CD4-positive, alpha-beta T cell treated with Interleukin-17A for 1 hour (primary cell): ENCODE data around the gene BAZ1A.
"Not testable (repeated sequence)": the region's sequence is repeated elsewhere in the genome, so short reads cannot be mapped to it uniquely, and the experiment has no call there.

Experiments
- DNase-seq: peaks from one replicate; pipeline ENCODE4 v3.0.0-alpha.2; 2020

The BAZ1A gene

DNA sequence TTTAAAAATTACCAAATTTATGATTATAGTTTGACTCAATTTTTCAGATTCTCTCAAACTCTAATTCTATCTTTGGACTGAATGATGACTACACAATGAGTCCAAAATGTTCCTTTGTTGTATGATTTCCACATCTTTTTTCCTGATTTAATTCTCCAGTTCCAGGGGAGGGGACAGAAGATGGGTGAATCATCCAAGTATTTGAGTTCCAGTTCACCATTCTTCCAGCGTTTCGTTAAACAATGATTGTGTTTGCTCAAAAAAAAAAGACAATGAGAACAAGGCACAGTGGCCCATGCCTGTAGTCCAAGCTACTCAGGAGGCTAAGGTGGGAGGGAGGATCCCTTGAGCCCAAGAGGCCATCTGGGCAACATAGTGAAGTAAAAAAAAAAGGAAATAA is 23.8 kb downstream of the BAZ1A start:
- no peak for DNase-seq

DNA sequence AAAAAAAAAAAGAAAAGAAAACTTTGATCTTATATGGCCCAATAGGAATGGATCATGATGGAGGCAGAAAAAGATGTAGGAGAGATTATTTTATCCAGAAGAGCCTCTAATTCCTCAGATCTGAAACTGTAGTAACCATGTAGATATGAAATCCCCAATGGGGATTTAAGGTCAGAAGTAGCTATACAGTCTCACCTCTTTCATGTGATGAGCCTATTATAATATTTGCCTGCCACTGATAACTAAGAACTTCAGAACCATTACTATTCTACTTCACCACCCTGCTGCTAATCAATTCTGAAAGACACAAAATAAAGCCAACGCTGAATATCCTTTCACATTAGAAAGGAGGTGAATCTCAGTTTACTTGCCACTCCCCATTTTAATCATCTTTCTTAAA is 29.3 kb downstream of the BAZ1A start:
- DNase-seq = no peak

DNA sequence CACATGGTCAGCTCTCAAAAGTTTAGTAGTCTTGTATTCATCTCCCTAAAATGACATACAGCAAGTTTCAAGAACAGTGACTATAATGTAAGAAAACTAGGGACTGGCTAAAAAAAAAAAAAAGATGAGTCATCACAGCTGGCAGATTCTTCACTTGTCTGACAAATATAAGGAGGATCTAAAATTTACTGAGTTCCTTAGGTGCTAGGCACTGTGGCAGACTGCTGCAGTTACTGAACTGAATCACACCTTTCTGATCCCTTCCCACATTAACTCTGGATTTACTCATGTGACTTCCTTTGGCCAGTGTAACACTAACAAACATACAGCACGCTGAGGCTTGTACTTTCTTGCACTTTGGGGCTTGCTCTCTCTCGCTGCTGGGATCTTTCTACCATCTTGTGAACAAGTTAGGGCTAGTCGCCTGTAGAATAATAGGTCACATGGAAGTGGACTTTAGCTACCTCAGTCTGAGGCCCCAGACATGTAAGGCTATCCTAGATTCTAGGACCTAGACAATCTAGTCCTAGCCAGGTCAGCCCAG is 32.1 kb downstream of the BAZ1A start:
- DNase-seq = peak; percentile 25

DNA sequence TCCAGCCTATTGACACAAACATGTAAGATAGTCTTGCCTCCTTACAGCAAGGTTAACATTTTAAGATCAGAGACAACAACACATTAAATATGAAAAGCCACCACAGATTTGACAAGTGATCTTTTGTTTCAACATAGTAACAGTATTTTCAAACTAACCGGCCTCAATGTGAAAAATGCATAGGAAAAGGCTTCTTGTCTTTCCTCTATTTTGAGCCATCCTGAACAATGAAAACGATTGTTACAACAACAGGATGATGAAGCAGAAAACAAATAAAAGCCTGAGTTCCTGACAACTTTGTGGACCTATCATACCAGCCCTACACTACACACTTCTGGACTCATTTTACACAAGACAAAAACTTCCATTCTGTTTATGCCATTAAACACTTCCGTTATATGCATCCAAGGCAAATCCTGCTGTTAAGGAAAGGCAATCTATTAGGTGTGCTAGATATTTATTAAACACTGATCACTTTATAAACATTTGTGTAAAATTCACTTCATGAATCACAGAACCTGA is 37.3 kb downstream of the BAZ1A start:
- DNase-seq = no peak

DNA sequence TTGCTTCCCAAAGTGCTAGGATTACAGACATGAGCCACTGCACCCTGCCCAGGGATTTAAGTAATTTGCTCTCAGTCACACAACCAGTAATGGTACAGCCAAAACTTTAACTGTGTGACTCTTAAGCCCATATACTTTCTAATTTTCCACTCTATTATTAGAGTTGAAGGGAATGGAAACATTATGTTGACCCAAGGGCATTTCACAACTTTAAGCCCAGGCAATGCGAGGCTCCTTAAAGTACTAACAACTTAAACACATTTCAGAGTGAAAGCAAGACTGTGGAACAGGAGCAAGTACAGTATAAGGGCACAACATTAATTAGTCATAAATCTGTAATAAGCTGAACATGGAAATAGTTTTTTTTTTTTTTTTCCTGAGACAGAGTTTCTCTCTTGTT is 39.8 kb downstream of the BAZ1A start:
- DNase-seq = no peak

DNA sequence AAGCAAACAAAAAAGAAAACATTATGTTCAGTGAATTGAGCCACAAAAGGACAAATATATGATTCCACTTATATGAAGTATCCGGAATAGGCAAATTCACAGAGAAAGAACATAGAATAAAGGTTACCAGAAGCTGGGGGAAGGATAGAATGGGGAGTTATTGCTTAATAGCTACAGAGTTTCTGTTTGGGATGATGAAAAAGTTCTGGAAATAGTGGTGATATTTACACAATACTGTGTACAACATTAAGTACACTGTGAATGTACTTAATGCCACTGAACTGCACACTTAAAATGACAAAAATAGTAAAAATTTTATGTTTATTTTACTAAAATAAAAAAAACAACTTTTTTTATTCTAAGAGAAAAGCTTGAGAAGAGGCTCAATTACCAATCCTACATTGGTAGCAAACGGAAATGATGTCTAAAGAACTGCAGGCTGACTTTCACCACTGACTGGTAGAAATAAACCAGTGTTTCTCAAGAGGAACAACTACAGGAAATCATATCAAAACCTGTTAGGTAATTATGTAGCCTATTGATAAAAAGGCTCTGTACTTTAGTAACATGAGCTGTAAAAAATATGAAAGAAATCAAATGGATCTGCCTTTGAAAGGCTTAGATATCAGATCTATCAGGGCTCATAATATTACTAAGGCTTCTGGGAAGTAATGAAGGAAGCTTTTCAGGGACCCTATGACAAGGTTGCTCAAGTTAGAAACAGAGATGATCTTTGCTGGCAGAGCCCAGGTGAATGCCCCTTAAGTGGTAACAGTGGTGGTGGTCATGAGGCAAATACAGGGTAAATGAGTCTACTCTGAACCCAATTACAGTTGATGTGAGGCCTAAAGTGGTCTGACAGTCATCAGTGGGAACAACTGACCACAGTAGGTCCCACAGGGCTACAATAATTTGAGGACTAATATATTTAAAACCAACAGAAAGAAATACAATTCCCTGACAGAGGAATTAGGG is 41.3 kb downstream of the BAZ1A start:
- peak; percentile 50 for DNase-seq

DNA sequence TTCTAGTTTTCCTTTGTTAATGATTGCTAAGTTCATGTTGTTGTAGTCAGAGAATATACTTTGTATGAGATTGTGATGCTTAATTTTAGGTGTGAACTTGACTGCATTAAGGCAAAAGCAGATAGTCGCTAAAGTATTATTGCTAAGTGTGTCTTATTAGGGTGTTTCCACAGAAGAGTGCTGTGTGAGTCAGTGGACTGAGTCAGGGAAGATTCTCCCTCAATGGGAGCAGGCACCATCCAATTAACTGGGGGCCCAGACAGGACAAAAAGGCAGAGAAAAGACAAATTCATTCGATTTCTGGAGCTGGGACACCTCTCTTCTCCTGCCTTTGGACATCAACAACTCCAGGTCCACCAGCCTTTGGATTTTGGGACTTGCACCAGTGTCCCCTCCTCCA is 48.5 kb downstream of the BAZ1A start:
- DNase-seq = no peak

DNA sequence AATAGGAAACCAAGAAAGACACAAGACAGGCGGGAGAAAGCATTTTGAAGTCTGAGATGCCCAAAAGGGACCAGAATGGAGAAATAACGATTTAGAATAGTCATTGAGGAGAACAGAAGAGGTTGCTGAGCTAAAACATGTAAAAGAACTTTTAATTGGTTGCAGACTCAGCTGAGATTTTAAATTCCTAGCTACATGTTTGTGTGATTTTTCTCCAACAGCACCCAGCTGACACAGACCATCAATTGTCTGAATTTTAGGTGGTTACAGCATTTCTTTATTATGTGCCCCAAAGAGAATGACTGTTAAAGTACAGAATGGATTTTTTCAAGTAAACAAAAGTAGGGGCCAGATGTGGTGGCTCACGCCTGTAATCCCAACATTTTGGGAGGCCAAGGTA is 50.3 kb downstream of the BAZ1A start:
- no peak for DNase-seq

DNA sequence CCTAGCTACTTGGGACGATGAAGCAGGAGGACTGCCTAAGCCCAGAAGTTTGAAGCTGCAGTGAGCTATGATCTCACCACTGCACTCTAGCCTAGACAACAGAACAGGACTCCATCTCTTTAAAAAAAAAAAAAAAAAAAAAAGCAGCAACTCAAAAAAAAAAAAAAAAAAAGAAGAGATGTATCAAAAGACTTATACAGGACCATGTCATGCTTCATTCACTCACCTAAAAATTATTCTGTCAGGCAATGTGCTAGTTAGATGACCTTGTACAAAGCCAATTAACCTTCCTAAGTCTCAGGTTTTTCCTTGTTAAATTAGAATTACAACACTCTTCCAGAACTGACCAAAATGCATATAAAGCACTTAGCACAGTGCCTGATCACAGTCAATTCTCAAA is 50.9 kb downstream of the BAZ1A start:
- DNase-seq = no peak

DNA sequence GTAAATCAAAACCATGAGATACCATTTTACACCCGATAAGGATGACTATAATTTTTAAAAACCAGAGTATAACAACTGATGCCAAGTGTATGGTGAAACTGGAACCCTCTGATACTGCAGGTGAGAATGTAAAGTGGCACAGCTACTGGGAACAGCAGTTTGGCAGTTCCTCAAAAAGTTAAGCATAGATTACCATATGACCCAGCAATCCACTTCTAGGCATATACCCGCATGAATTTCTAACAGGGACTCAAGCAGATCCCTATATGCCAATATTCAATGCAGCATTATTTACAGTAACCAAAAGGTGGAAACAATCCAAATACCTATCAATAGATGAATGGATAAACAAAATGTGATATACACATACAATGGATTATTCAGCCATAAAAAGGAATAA is 57.4 kb downstream of the BAZ1A start:
- no peak for DNase-seq

DNA sequence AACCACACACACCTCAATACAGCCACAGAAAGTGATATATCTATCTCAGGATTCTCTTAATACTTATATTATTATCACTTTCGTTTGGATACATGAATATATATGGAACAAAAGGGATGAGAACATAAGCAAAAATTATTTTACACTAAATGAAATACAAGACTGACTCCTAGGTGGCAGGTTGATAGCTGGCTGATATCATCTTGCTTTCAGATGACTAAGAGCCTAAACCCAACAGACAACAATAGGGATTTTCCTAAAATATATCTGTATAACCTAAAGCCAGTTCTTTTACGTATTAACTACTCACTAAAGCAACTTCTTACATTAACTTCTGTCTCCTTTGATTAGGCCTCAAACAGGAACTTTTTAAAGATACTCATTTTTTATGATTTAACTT is 65.1 kb downstream of the BAZ1A start:
- no peak for DNase-seq

DNA sequence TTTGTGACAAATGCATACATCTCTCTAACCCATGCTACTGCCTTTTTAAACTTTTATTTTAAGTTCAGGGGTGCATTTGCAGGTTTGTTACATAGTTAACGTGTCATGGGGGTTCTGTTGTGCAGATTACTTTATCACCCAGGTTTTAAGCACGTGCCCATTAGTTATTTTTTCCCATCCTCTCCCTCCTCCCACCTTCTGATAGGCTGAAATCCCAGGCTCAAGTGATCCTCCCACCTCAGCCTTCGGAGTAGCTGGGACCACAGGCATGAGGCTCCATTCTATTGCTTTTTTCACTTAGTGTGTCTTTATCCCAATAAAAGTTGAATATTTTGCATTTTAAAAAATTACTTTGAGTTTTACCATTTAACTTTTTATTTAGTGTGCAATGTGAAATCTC is 68.9 kb downstream of the BAZ1A start:
- DNase-seq = no peak

DNA sequence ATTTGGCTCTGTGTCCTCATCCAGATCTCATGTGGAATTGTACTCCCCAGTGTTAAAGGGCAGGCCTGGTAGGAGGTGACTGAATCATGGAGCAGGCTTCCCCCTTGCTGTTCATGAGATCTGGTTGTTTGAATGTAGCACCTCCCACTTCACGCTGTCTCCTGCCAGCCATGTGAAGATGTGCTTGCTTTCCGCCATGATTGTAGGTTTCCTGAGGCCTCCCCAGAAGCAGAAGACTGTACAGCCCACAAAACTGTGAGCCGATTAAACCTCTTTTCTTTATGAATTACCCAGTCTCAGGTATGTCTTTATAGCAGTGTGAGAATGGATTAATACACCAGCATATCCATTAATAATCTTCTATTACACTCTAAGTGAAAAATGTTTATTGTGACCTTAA is 70.2 kb downstream of the BAZ1A start:
- no peak for DNase-seq

DNA sequence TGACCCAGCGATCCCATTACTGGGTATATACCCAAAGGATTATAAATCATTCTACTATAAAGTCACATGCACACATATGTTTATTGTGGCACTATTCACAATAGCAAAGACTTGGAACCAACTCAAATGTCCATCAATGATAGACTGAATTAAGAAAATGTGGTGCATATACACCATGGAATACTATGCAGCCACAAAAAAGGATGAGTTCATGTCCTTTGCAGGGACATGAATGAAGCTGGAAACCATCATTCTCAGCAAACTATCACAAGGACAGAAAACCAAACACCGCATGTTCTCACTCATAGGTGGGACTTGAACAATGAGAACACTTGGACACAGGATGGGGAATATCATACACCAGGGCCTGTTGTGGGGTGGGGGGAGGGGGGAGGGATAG is 76.3 kb downstream of the BAZ1A start:
- not testable (repeated sequence) for DNase-seq

DNA sequence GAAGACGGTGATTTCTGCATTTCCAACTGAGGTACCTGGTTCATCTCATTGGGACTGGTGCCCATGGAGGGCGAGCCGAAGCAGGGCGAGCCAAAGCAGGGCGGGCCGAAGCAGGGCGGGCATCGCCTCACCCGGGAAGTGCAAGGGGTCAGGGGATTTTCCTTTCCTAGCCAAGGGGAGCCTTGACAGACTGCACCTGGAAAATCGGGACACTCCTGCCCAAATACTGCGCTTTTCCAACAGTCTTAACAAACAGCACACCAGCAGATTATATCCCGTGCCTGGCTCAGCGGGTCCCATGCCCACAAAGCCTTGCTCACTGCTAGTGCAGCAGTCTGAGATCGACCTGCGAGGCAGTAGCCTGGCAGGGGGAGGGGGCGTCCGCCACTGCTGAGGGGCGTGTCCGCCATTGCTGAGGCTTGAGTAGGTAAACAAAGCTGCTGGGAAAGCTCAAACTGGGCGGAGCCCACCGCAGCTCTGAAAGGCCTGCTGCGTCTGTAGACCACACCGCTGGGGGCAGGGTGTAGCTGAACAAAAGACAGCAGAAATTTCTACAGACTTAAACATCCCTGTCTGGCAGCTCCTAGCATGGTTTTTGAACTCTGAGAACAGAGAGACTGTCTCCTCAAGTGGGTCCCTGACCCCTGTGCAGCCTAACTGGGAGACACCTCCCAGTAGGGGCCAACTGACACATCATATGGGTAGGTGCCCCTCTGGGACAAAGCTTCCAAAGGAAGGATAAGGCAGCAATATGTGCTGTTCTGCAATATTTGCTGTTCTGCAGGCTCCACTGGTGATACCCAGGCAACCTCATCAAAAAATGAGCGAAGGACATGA is 77.2 kb downstream of the BAZ1A start:
- no peak for DNase-seq

DNA sequence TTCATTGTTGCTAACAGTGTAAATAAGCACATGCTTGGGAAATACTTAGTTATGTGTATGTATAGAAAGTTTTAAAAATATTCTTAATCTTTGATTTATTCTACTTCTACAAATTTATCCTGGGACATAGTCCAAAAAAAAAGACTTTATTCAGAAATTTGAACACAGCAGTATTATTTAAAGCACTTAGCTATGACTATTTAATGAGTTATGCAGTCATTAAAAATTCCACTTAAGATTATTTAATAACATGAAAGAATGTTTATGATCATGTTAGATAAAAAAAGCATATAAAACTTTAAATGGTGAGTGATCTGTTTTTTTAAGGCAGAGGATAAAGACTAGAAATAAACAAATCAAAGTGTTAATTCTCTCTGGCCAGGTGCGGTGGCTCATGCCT is 78.3 kb downstream of the BAZ1A start:
- DNase-seq = no peak

DNA sequence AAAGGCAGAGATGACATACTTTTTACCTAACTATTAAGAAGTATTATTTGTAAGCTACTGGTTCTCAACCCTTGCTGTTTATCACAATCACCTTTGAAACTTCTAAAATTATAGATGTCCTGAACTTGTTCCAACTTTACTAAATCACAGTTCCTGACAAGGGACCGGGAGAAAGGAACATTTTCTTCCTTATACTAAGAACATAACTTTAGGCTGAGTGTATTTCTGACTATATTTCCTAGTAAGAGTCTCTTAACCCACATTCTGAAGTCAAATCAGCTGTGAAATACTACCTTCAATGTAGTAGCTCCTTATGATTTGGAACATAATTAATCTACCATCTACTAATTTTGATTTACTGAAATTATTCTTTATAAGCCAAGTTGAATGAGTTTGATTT is 80.2 kb downstream of the BAZ1A start:
- no peak for DNase-seq

DNA sequence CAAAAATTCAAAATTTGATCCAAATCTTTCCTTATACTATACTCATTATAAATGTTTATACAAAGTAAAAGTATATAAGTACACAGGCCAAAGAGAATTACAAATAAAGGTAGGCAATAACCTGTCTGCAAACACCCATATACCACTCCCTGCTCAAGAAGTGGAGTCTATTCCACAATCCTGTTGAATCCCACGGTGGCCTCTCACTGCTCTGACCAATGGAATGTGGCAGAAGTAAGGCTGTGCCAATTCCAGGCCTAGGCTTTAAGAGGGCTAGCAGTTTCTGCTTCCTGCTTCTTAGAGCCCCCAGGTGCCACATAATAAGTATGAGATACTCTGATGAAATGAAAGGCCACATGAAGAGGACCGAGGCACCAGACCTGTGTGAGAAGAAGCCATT is 80.9 kb downstream of the BAZ1A start:
- DNase-seq = no peak

DNA sequence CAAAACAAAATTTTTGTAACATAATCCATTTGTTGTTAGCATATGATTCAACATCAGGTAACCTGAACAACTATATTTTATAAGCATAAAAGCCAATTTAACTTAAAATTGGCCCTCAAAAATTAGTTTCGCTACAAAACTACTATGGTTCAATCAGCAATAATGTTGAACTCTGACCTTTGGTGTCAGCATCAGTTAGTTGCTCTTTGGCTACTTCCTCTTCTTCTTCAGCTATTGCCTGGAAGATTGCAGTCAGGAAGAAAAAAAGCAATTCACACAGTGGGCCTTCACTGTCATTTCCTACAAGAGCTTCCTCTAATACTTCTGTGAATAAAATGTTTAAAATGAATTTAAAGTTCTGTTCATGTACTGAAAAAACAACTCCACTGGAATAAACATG is 82.6 kb downstream of the BAZ1A start:
- no peak for DNase-seq

DNA sequence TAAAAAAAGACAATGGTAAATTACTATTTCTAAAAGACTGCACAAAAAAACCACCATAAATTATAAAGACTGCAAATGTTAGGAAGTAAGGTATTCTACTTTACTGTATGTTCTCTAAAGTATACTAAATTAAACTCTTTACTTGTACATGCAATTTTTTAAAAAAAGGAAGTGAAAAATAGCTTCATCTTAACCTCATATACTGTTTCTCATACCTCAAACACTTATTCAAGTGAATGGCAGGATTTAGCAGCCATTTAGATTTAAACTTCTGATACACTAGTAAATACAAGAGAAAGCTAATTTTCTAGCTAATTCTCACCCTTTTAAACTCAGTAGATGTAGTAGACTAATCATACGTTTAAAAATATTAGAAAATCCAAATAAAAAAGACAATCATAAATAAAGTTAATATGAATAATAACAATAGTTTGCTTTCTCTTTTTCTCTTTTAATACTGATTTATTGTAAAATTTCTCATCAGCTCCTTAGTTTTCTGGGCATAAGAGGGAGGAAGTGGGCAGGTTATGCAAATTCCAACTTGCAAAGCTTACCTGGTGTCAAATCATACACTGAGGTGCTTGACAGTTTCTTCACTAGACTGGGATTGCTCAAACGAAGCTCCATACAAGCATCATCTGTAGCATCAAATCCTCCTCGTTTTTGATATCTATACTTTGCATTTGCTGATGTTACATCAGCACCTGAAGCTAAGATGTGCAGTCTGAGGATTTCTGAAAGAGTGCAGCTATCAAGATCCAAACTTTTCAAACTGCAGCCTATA is 89.7 kb downstream of the BAZ1A start:
- no peak for DNase-seq

DNA sequence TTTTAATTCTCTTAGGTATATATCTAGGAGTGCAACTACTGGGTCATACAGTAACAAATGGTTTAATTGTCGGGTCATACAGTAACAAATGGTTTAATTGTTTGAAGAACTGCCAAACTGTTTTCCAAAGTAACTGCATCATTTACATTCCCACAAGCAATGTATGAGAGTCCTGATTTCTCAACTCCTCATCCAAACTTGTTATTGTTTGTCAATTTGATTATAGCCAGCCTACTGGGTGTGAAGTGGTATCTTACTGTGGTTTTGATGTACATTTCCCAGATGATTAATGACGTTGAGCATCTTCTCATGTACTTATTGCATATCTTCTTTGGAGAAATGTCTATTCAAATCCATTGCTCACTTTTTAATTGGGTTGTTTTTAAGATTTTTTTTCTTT is 93.1 kb downstream of the BAZ1A start:
- DNase-seq = no peak

DNA sequence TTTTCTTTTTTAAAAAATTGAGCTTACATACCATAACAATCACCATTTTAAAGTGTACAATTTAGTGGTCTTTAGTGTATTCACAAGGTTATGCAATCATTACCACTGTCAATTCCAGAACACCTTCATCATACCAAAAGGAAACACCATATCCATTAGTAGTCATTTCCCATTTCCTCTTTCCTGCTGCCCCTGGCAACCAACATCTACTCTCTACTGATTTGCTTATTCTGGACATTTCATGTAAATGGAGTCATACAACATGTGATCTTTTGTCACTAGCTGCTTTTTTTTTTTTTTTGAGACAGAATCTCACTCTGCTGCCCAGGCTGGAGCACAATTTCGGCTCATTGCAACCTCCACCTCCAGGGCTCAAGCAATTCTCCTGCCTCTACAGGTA is 93.9 kb downstream of the BAZ1A start:
- no peak for DNase-seq

DNA sequence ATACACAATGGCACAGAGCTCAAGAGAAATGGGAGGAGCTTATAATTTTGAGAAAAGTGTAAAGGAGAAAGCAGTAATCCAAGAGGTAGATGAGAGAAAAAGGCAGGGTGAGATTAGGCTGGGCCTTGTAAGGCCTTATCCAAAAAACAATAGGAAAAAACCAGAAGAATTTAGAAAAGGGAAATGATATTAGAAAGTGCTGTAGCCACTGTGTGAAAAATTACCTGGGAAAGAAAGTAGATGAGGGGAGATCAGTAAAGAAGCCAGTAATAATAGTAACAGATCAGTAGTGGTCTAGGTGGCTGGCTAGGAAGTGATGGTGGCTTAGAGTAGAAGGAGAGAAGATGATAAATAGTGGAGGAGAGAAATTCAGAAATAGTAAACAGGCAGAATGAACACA is 94.5 kb downstream of the BAZ1A start:
- no peak for DNase-seq
